ENCODE results near the gene SEPTIN2. TPM values are rescaled to one million over a fixed set of nuclear protein-coding genes. Genes with fewer than 3 reads are reported as not detected.
"Not testable (repeated sequence)": the region's sequence is repeated elsewhere in the genome, so short reads cannot be mapped to it uniquely, and the experiment has no call there.

Gene SEPTIN2
- total RNA-seq, 2 experiments from 2014 or later, result 282 to 290 TPM

- ChIA-PET CTCF (no interaction called here), POLR2A (no interaction called here)
- Mint-ChIP-seq H3K4me1 (peaks cover 3% of the 10 kb centered on the region), H3K4me3 (no peak overlapping the region), H3K27me3 (no peaks in the 10 kb centered on the region), H3K27ac (no peak overlapping the region), H3K36me3 (ENCODE audit: low read depth) (no peaks in the 10 kb centered on the region), H3K9me3 (no peaks in the 10 kb centered on the region)
- DNase-seq, result no peak
Measured at GRCh38 chr2:241366678-241367077, 51.0 kb downstream of the SEPTIN2 start.

- Mint-ChIP-seq H3K4me3 (no peak overlapping the region), H3K4me1 (peaks cover 3% of the 10 kb centered on the region), H3K27ac (no peak overlapping the region), H3K36me3 (ENCODE audit: low read depth) (no peaks in the 10 kb centered on the region), H3K27me3 (no peaks in the 10 kb centered on the region), H3K9me3 (no peaks in the 10 kb centered on the region)
- no peak for DNase-seq
- CTCF ChIA-PET, result no interaction called here
- POLR2A ChIA-PET, result no interaction called here
Measured at GRCh38 chr2:241368643-241369042, 52.9 kb downstream of the SEPTIN2 start.

DNA sequence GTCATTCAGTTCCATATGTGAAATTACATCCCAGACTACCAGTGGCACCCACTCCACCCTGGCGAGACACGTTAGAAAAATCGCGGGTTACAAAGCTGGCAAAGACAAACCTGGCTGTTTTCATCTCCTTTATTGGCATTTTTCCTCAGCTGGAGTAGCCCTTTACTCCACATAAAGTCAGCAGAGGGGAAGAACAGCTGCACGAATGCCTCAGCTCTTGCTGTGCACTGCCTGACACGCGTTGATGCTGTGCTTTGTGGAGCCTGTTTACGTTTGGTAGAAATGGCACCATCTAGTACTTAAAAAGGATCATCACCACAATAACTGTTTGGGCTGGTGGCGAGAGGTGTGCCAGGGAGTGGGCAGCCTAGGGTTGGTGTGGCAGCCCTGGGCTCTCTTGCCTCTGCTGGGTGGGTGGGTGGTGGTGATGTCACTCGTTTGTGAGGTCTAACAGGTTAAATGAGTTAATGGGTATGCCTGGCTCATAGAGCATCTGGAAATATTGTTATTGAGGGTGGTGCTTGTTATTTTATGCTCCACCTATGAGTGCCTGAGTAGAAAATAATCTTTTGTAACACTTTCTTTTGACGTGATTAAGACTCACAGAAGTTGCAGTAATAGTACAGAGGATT, 56.8 kb downstream of the SEPTIN2 start:
- H3K9me3 Mint-ChIP-seq, result no peaks in the 10 kb centered on the region
- no peak for DNase-seq
- peaks cover 4% of the 10 kb centered on the region for H3K4me1 Mint-ChIP-seq
- no peak overlapping the region for H3K27ac Mint-ChIP-seq
- H3K36me3 Mint-ChIP-seq (ENCODE audit: low read depth), result peaks cover 18% of the 10 kb centered on the region
- no peaks in the 10 kb centered on the region for H3K27me3 Mint-ChIP-seq
- no peak overlapping the region for H3K4me3 Mint-ChIP-seq
- POLR2A ChIA-PET, result no interaction called here
- CTCF ChIA-PET, result no interaction called here

DNA sequence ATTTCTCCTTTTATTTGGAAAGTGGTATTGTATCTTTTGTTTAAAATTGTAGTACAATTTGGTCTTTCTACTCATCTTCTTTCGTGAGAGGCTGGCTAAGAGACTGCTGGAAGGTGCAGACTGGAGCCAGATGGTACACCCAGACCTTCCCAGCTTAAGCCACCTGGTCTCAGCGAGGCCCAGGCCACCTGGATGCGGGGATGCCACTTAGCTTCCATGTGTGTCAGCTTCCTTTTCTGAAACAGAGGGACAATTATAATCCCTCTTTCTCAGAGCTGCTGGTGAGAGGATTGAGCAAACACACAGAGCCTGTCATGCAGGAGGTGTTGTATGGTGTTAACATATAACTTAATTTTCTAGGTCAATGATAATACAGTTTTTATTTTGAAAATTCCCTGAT, 57.7 kb downstream of the SEPTIN2 start:
- Mint-ChIP-seq H3K4me3 (no peak overlapping the region), H3K4me1 (peaks cover 4% of the 10 kb centered on the region), H3K36me3 (ENCODE audit: low read depth) (peaks cover 18% of the 10 kb centered on the region), H3K9me3 (no peaks in the 10 kb centered on the region), H3K27me3 (no peaks in the 10 kb centered on the region), H3K27ac (no peak overlapping the region)
- ChIA-PET POLR2A (no interaction called here), CTCF (no interaction called here)
- no peak for DNase-seq

DNA sequence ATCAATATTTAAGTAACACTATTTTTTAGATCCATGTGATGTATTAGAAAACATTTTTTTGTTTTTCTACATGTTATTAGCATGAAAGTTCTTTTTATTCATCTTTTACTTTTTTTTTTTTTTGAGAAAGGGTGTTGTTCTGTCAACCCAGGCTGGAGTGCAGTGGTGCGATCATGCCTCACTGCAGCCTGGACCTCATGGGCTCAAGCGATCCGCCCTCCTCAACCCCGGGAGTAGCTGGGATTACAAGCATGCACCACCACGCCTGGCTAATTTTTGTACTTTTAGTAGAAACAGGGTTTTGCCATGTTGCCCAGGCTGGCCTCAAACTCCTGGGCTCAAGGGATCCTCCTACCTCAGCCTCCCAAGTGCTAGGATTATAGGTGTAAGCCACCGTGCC, 58.2 kb downstream of the SEPTIN2 start:
- CTCF ChIA-PET, result not testable (repeated sequence)

GRCh38 chr2:241375300-241375699, 59.6 kb downstream of the SEPTIN2 start:
- CTCF ChIA-PET, result interaction anchor here (1.8 kb wide), 1 partner anchor 17 kb away, joined by 5 read pairs; no protein-coding TSS in a partner anchor

More for the DNA sequence above, 58.2 kb downstream of the SEPTIN2 start:
- H3K9me3 Mint-ChIP-seq, H3K4me1 Mint-ChIP-seq, DNase-seq, H3K4me3 Mint-ChIP-seq, H3K27me3 Mint-ChIP-seq, H3K27ac Mint-ChIP-seq, POLR2A ChIA-PET: not testable (repeated sequence)
- H3K36me3 Mint-ChIP-seq (ENCODE audit: low read depth), result peaks cover 18% of the 10 kb centered on the region

GRCh38 chr2:241376808-241377207, 61.1 kb downstream of the SEPTIN2 start:
- ChIA-PET POLR2A (no interaction called here), CTCF (interaction anchor here (0.7 kb wide), 1 partner anchor 13 kb away, joined by 3 read pairs; no protein-coding TSS in a partner anchor)
- no peak overlapping the region for H3K4me3 Mint-ChIP-seq
- no peak overlapping the region for H3K27ac Mint-ChIP-seq
- no peaks in the 10 kb centered on the region for H3K27me3 Mint-ChIP-seq
- H3K36me3 Mint-ChIP-seq (ENCODE audit: low read depth), result peaks cover 20% of the 10 kb centered on the region
- H3K9me3 Mint-ChIP-seq, result no peaks in the 10 kb centered on the region
- DNase-seq, result no peak
- peaks cover 4% of the 10 kb centered on the region for H3K4me1 Mint-ChIP-seq

More at GRCh38 chr2:241375300-241375699, 59.6 kb downstream of the SEPTIN2 start:
- H3K9me3 Mint-ChIP-seq, result no peaks in the 10 kb centered on the region
- peaks cover 18% of the 10 kb centered on the region for H3K36me3 Mint-ChIP-seq (ENCODE audit: low read depth)
- no peak overlapping the region for H3K4me3 Mint-ChIP-seq
- DNase-seq, result no peak
- H3K27ac Mint-ChIP-seq, result no peak overlapping the region
- POLR2A ChIA-PET, result interaction anchor here (0.7 kb wide), 1 partner anchor 134 kb away, joined by 3 read pairs; no protein-coding TSS in a partner anchor
- peaks cover 4% of the 10 kb centered on the region for H3K4me1 Mint-ChIP-seq
- no peaks in the 10 kb centered on the region for H3K27me3 Mint-ChIP-seq

DNA sequence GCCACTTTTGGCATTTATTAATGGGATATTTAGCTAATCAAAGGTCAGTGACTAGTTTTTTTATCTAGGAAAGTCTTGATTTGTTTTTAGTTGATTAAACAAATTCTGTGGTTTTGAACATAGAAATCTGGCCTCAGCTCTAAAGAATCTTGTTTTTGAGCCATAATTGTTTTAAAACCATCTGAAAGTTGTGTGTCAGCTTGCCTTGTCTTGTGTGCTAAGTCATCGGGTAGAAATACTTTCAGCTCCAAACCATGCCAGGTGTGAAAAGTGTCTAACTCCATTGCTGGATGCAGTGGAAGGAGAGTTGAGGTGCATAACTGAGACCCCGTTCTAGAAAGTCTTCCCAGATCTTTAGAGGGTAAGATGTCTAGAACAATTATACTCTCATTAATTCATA, 63.1 kb downstream of the SEPTIN2 start:
- CTCF ChIA-PET, result no interaction called here
- DNase-seq, result no peak
- H3K9me3 Mint-ChIP-seq, result no peaks in the 10 kb centered on the region
- peaks cover 21% of the 10 kb centered on the region for H3K36me3 Mint-ChIP-seq (ENCODE audit: low read depth)
- no peak overlapping the region for H3K27ac Mint-ChIP-seq
- H3K4me1 Mint-ChIP-seq, result peaks cover 10% of the 10 kb centered on the region
- no peak overlapping the region for H3K4me3 Mint-ChIP-seq
- POLR2A ChIA-PET, result interaction anchor here (1.2 kb wide), 1 partner anchor 63 kb away, joined by 3 read pairs; the partner anchor contains the start of gene SEPTIN2
- H3K27me3 Mint-ChIP-seq, result no peaks in the 10 kb centered on the region

DNA sequence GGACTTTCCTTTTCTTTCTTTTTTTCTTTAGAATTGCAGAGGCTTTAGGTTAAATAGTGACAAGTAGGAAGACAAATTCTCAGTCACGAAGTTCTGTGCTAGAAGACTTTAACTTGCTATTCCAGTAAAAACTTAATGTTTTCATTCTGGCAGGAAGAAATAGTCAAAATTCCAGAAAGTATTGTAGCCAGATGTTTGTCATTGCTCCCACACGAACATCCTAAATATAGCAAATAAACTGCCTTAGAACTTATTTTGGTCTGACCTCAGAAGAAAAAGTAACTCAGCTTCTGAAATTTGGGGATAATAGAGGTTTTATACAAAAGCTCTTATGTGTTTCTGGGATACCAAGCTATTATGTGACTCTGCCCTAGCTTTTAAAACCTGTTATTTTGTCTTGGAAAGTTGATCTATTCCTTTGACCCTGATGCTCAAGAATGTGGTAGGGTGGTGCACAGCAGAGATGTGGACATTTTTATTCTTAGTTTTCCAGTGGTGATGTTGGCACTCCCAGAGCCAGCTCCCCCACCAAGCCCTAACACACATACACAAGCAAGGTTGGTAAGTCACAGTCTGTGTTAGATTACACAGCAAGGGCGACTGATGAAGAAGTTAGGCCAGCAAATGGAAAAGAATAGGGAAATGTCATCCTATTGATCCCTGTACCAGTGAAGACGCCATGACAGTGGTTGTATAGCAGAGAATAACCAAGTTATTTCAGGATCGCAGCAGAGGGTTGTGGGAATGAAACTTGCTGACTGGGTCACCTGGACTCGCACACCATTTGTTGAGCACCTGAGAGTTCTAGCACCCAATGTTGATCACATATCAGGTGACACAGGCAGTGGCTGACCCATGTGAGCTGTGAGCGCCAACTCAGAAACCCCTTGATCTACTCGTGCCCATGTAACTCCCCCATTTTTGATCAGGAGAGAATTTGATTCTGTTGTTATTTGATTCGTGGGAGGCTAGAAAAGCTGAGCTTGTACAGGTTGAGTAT, 64.1 kb downstream of the SEPTIN2 start:
- POLR2A ChIA-PET, result no interaction called here
- H3K4me1 Mint-ChIP-seq, result peaks cover 10% of the 10 kb centered on the region
- H3K4me3 Mint-ChIP-seq, result no peak overlapping the region
- no peaks in the 10 kb centered on the region for H3K27me3 Mint-ChIP-seq
- no peaks in the 10 kb centered on the region for H3K9me3 Mint-ChIP-seq
- CTCF ChIA-PET, result no interaction called here
- peaks cover 18% of the 10 kb centered on the region for H3K36me3 Mint-ChIP-seq (ENCODE audit: low read depth)
- H3K27ac Mint-ChIP-seq, result no peak overlapping the region
- no peak for DNase-seq

GRCh38 chr2:241381872-241382271, 66.1 kb downstream of the SEPTIN2 start:
- peaks cover 5% of the 10 kb centered on the region for H3K36me3 Mint-ChIP-seq (ENCODE audit: low read depth)
- POLR2A ChIA-PET, result no interaction called here

GRCh38 chr2:241385450-241385849, 69.7 kb downstream of the SEPTIN2 start:
- H3K36me3 Mint-ChIP-seq (ENCODE audit: low read depth); CTCF ChIA-PET; H3K4me3 Mint-ChIP-seq; DNase-seq; H3K27me3 Mint-ChIP-seq; H3K27ac Mint-ChIP-seq; H3K9me3 Mint-ChIP-seq; POLR2A ChIA-PET; H3K4me1 Mint-ChIP-seq: not testable (repeated sequence)

More at GRCh38 chr2:241381872-241382271, 66.1 kb downstream of the SEPTIN2 start:
- Mint-ChIP-seq H3K4me1 (peaks cover 8% of the 10 kb centered on the region), H3K27me3 (no peaks in the 10 kb centered on the region), H3K9me3 (no peaks in the 10 kb centered on the region), H3K4me3 (no peak overlapping the region), H3K27ac (no peak overlapping the region)
- CTCF ChIA-PET, result no interaction called here
- DNase-seq, result no peak

- ChIA-PET CTCF (no interaction called here), POLR2A (no interaction called here)
- no peaks in the 10 kb centered on the region for H3K27me3 Mint-ChIP-seq
- no peaks in the 10 kb centered on the region for H3K9me3 Mint-ChIP-seq
- H3K4me3 Mint-ChIP-seq, result no peak overlapping the region
- DNase-seq, result no peak
- H3K36me3 Mint-ChIP-seq (ENCODE audit: low read depth), result peaks cover 3% of the 10 kb centered on the region
- no peak overlapping the region for H3K27ac Mint-ChIP-seq
- H3K4me1 Mint-ChIP-seq, result peaks cover 13% of the 10 kb centered on the region
Measured at GRCh38 chr2:241386519-241386918, 70.8 kb downstream of the SEPTIN2 start.

GRCh38 chr2:241389697-241390096, 74.0 kb downstream of the SEPTIN2 start:
- POLR2A ChIA-PET, result no interaction called here
- Mint-ChIP-seq H3K9me3 (no peaks in the 10 kb centered on the region), H3K36me3 (ENCODE audit: low read depth) (peaks cover 2% of the 10 kb centered on the region), H3K27me3 (no peaks in the 10 kb centered on the region), H3K4me1 (peaks cover 15% of the 10 kb centered on the region), H3K4me3 (no peak overlapping the region), H3K27ac (no peak overlapping the region)
- CTCF ChIA-PET, result no interaction called here
- no peak for DNase-seq
